SK-N-SH (cell line): ENCODE measurements around the gene COL23A1. TPM values are rescaled to one million over a fixed set of nuclear protein-coding genes. Genes with fewer than 3 reads are reported as not detected.

Experiments used
- CTCF ChIA-PET: fragments of 300-600, 350-600 bp; formaldehyde crosslinking; extraction: SDS; loops from one replicate; lab custom pipeline; 2021; lab: Yijun Ruan, JAX
- POLR2A ChIA-PET: fragments of 350-600 bp; sonication (Branson Sonifier 250); formaldehyde crosslinking; extraction: SDS; loops from one replicate; lab custom pipeline; 2020; ENCODE audit warnings: antibody characterized with exemption, inconsistent platforms; lab: Yijun Ruan, JAX
- DNase-seq: peaks from one replicate; pipeline ENCODE4 v3.0.0; 2012
- H2AFZ ChIP-seq: fragments of 200-600 bp; sonication (generic); 2 replicates; pipeline ENCODE4 v1.8.1; 2016; ENCODE audit warnings: antibody characterized with exemption, mild to moderate bottlenecking, low read depth
- H3F3A ChIP-seq: fragments of 200-600 bp; sonication (generic); replicated peaks from 2 replicates; pipeline ENCODE3; 2016; ENCODE audit warnings: antibody characterized with exemption, mild to moderate bottlenecking; ENCODE audit not compliant: insufficient read depth
- H3K27ac ChIP-seq, 2 experiments: fragments of 200-500 bp in 1 of 2; fragments of 200-600 bp in 1 of 2; sonication (Bioruptor generic) in 1 of 2; sonication (generic), shearing (Covaris generic) in 1 of 2; 2 replicates each; pipeline versions ENCODE4 v1.5.1 to v1.6.1; 2014 to 2016; ENCODE audit warnings: low read depth in 2 of 2, inconsistent platforms in 1 of 2, low read length in 1 of 2, mild to moderate bottlenecking in 1 of 2, mixed read lengths in 1 of 2
- H3K27me3 ChIP-seq: fragments of 200-600 bp; sonication (generic), shearing (Covaris generic); 2 replicates; pipeline ENCODE4 v1.6.1; 2016; ENCODE audit warnings: mixed run types; ENCODE audit not compliant: insufficient read depth
- H3K36me3 ChIP-seq, 2 experiments: fragments of 200-500 bp in 1 of 2; fragments of 200-600 bp in 1 of 2; sonication (Bioruptor generic) in 1 of 2; sonication (generic) in 1 of 2; replicated peaks in 1 of 2; 2 replicates each; pipeline versions ENCODE3 to v1.5.1; 2014 to 2016; ENCODE audit warnings: low read length in 1 of 2, mild to moderate bottlenecking in 1 of 2; ENCODE audit not compliant: insufficient read depth in 2 of 2, control insufficient read depth in 1 of 2
- H3K4me1 ChIP-seq, 2 experiments: fragments of 200-500 bp in 1 of 2; fragments of 200-600 bp in 1 of 2; sonication (Bioruptor generic) in 1 of 2; sonication (generic), shearing (Covaris generic) in 1 of 2; 2 replicates each; pipeline versions ENCODE4 v1.5.1 to v1.6.1; 2014 to 2016; ENCODE audit warnings: low read depth in 1 of 2, low read length in 1 of 2, mixed run types in 1 of 2; ENCODE audit not compliant: insufficient read depth in 2 of 2, control insufficient read depth in 1 of 2
- H3K4me2 ChIP-seq: fragments of 200-600 bp; sonication (generic), shearing (Covaris generic); 2 replicates; pipeline ENCODE4 v1.6.1; 2017; ENCODE audit warnings: mixed run types
- H3K4me3 ChIP-seq, 2 experiments: fragments of 200-500 bp in 1 of 2; fragments of 200-600 bp in 1 of 2; sonication (Bioruptor generic) in 1 of 2; sonication (generic), shearing (Covaris generic) in 1 of 2; 2 replicates each; pipeline versions ENCODE4 v1.5.1 to v1.8.1; 2014 to 2016; ENCODE audit warnings: low read depth in 2 of 2, inconsistent platforms in 1 of 2, low read length in 1 of 2, mild to moderate bottlenecking in 1 of 2, mixed read lengths in 1 of 2, moderate library complexity in 1 of 2
- H3K79me2 ChIP-seq: fragments of 200-600 bp; sonication (generic); 2 replicates; pipeline ENCODE4 v1.8.1; 2017; ENCODE audit warnings: mild to moderate bottlenecking; ENCODE audit not compliant: insufficient read depth
- H3K9ac ChIP-seq: fragments of 200-600 bp; sonication (generic); 2 replicates; pipeline ENCODE4 v1.6.1; 2017; ENCODE audit warnings: mixed run types
- H3K9me2 ChIP-seq: fragments of 200-600 bp; sonication (generic); 2 replicates; pipeline ENCODE4 v1.6.1; 2017; ENCODE audit warnings: mixed run types
- H3K9me3 ChIP-seq: fragments of 200-600 bp; sonication (generic); 2 replicates; pipeline ENCODE4 v1.6.1; 2017; ENCODE audit warnings: mixed run types, mild to moderate bottlenecking, moderate library complexity
- H4K20me1 ChIP-seq: fragments of 200-600 bp; sonication (generic); 2 replicates; pipeline ENCODE4 v1.6.1; 2017; ENCODE audit warnings: mild to moderate bottlenecking, mixed run types; ENCODE audit not compliant: insufficient read depth
- ELF1 ChIP-seq: IDR thresholded peaks from 2 replicates; pipeline ENCODE4 v1.4.0; 2012
- EP300 ChIP-seq, 2 experiments: IDR thresholded peaks; 2 replicates each; pipeline versions ENCODE4 v1.4.0 to v1.6.1; 2012; ENCODE audit warnings: borderline replicate concordance in 1 of 2, low read depth in 1 of 2, low read length in 1 of 2
- FOXJ3 ChIP-seq: sonication (generic); formaldehyde crosslinking; IDR thresholded peaks from 2 replicates; pipeline ENCODE4 v1.5.1; 2020; ENCODE audit warnings: mild to moderate bottlenecking, missing genetic modification reagents
- FOXM1 ChIP-seq: IDR thresholded peaks from 2 replicates; pipeline ENCODE4 v1.4.0; 2012; ENCODE audit warnings: low read depth, mild to moderate bottlenecking
- MEF2A ChIP-seq: IDR thresholded peaks from 2 replicates; pipeline ENCODE4 v1.4.0; 2012; ENCODE audit warnings: low read depth, borderline replicate concordance
- NFIC ChIP-seq: IDR thresholded peaks from 2 replicates; pipeline ENCODE4 v1.4.0; 2012; ENCODE audit warnings: borderline replicate concordance
- RAD21 ChIP-seq: IDR thresholded peaks from 2 replicates; pipeline ENCODE4 v1.6.1; 2012; ENCODE audit warnings: mild to moderate bottlenecking, low read length
- RFX5 ChIP-seq: IDR thresholded peaks from 2 replicates; pipeline ENCODE4 v1.6.1; 2012; ENCODE audit warnings: mild to moderate bottlenecking, improper control_type of control experiment, low read length
- TCF12 ChIP-seq: IDR thresholded peaks from 2 replicates; pipeline ENCODE4 v1.4.0; 2012
- WGBS: methylation state at CpG from one replicate; pipeline ENCODE4 v1.1.6; 2017; ENCODE audit warnings: low lambda C conversion rate; 5-methylcytosine and 5-hydroxymethylcytosine counted together
- polyA plus RNA-seq, 3 experiments: library from polyadenylated mRNA; depleted of rRNA; stranded (reverse); fragments of >200 nt; gene quantifications; 2 replicates each; pipeline ENCODE4 v1.2.3, GENCODE V29; 2012
- TF ChIP-seq, protein P1 (sequence below): fragments of 200-600 bp; sonication (generic); IDR thresholded peaks from 2 replicates; pipeline ENCODE4 v1.6.1; 2017; ENCODE audit warnings: antibody characterized with exemption, mild to moderate bottlenecking, moderate library complexity

Gene COL23A1
- polyA plus RNA-seq, 1 of the 3 experiments (the other 2 are of a cell fraction), result 0.10 TPM

GRCh38 chr5:178492278-178492677 is 97.9 kb downstream of the COL23A1 start:
- Histone ChIP-seq H3K4me2 (no peak overlapping the region), H3F3A (no peaks in the 10 kb centered on the region), H3K4me1 (peaks cover 0 to 17% of the 10 kb centered on the region in 2 experiments; a peak in 1 of 4 replicates), H2AFZ (no peak overlapping the region), H3K79me2 (no peaks in the 10 kb centered on the region), H3K36me3 (no peaks in the 10 kb centered on the region), H3K9me3 (0 out of 2 replicates have a peak, but pooled peaks cover 3% of the 10 kb centered on the region), H4K20me1 (no peaks in the 10 kb centered on the region), H3K9me2 (no peaks in the 10 kb centered on the region), H3K27ac (no peak overlapping the region), H3K4me3 (no peak overlapping the region), H3K27me3 (no peaks in the 10 kb centered on the region)
- 38% methylated on average over 10 of the region's 10 CpGs for WGBS
- ChIA-PET POLR2A (no interaction called here), CTCF (no interaction called here)
- TF ChIP-seq TCF12 (no peak), NFIC (no peak), MEF2A (no peak), ELF1 (no peak), RAD21 (no peak)
- TF ChIP-seq, protein P1, sequence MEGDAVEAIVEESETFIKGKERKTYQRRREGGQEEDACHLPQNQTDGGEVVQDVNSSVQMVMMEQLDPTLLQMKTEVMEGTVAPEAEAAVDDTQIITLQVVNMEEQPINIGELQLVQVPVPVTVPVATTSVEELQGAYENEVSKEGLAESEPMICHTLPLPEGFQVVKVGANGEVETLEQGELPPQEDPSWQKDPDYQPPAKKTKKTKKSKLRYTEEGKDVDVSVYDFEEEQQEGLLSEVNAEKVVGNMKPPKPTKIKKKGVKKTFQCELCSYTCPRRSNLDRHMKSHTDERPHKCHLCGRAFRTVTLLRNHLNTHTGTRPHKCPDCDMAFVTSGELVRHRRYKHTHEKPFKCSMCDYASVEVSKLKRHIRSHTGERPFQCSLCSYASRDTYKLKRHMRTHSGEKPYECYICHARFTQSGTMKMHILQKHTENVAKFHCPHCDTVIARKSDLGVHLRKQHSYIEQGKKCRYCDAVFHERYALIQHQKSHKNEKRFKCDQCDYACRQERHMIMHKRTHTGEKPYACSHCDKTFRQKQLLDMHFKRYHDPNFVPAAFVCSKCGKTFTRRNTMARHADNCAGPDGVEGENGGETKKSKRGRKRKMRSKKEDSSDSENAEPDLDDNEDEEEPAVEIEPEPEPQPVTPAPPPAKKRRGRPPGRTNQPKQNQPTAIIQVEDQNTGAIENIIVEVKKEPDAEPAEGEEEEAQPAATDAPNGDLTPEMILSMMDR, result no peak
- TF ChIP-seq, all 33 proteins: peak for 0
- no peak for DNase-seq
- no peak overlapping the region for H3K9ac ChIP-seq

GRCh38 chr5:178490935-178491652 is 99.1 kb downstream of the COL23A1 start:
- no peak overlapping the region for H3K27ac ChIP-seq
- TF ChIP-seq EP300 (IDR thresholded peaks at IDR 0.05; ENCODE audit: borderline replicate concordance in 1 of 2, low read depth in 1 of 2, low read length in 1 of 2) (no peak), NFIC (no peak), FOXJ3 (CRISPR knock-in tag) (no peak), FOXM1 (no peak), RFX5 (no peak), MEF2A (no peak)
- TF ChIP-seq, protein P1, result no peak
- H3K9me2 ChIP-seq, result no peaks in the 10 kb centered on the region
- H3K4me1 ChIP-seq, result peaks cover 0 to 14% of the 10 kb centered on the region in 2 experiments; a peak in 1 of 4 replicates
- CTCF ChIA-PET, result interaction anchor here (0.7 to 1.0 kb wide), 2 partner anchors 9 to 114 kb away, joined by 3 to 4 read pairs; no protein-coding TSS in a partner anchor
- H3K27me3 ChIP-seq, result no peaks in the 10 kb centered on the region
- H3F3A ChIP-seq, result no peaks in the 10 kb centered on the region
- no peaks in the 10 kb centered on the region for H3K36me3 ChIP-seq
- no peak for DNase-seq
- no peaks in the 10 kb centered on the region for H4K20me1 ChIP-seq
- WGBS, result 27% methylated on average over 11 of the region's 11 CpGs
- H3K9ac ChIP-seq, result no peak overlapping the region
- H3K9me3 ChIP-seq, result 0 out of 2 replicates have a peak, but pooled peaks cover 3% of the 10 kb centered on the region
- no peak overlapping the region for H3K4me3 ChIP-seq
- POLR2A ChIA-PET, result no interaction called here
- H3K4me2 ChIP-seq, result no peak overlapping the region
- no peaks in the 10 kb centered on the region for H3K79me2 ChIP-seq
- no peak overlapping the region for H2AFZ ChIP-seq
